GM19463 (cell line): ENCODE results near the gene KDM4B.

Experiments used
- ATAC-seq: cut with Tn5 transposase; IDR thresholded peaks from one replicate; pipeline ENCODE4 v1.9.1; 2021; ENCODE audit warnings: mild to moderate bottlenecking, moderate library complexity; ENCODE audit not compliant: unreplicated experiment

The KDM4B gene

GRCh38 chr19:5085566-5085965, 116.7 kb downstream of the KDM4B start:
- ATAC-seq = no peak

GRCh38 chr19:5086230-5086629, 117.3 kb downstream of the KDM4B start:
- no peak for ATAC-seq

GRCh38 chr19:5086725-5087439, 118.0 kb downstream of the KDM4B start:
- ATAC-seq = no peak

- ATAC-seq = no peak
Observed at GRCh38 chr19:5089283-5089682, 120.4 kb downstream of the KDM4B start.

GRCh38 chr19:5090465-5091017, 121.6 kb downstream of the KDM4B start:
- ATAC-seq = no peak

GRCh38 chr19:5091018-5091683, 122.2 kb downstream of the KDM4B start:
- no peak for ATAC-seq

- ATAC-seq = no peak
Observed at GRCh38 chr19:5091684-5092480, 123.0 kb downstream of the KDM4B start.

- ATAC-seq = no peak
Observed at GRCh38 chr19:5092481-5092843, 123.5 kb downstream of the KDM4B start.

- ATAC-seq = no peak
Observed at GRCh38 chr19:5093297-5093928, 124.5 kb downstream of the KDM4B start.

- ATAC-seq = no peak
Observed at GRCh38 chr19:5093948-5094718, 125.2 kb downstream of the KDM4B start.

- ATAC-seq = no peak
Observed at GRCh38 chr19:5094768-5095567, 126.1 kb downstream of the KDM4B start.

GRCh38 chr19:5095568-5095850, 126.6 kb downstream of the KDM4B start:
- ATAC-seq = no peak

GRCh38 chr19:5096536-5096935, 127.6 kb downstream of the KDM4B start:
- ATAC-seq = no peak

GRCh38 chr19:5097331-5097930, 128.5 kb downstream of the KDM4B start:
- no peak for ATAC-seq

- ATAC-seq = no peak
Observed at GRCh38 chr19:5097959-5098623, 129.2 kb downstream of the KDM4B start.

GRCh38 chr19:5098646-5099045, 129.7 kb downstream of the KDM4B start:
- ATAC-seq = no peak

GRCh38 chr19:5099701-5100221, 130.8 kb downstream of the KDM4B start:
- ATAC-seq = no peak

GRCh38 chr19:5101871-5102270, 133.0 kb downstream of the KDM4B start:
- ATAC-seq = no peak

GRCh38 chr19:5102520-5102919, 133.6 kb downstream of the KDM4B start:
- no peak for ATAC-seq
